Subcutaneous adipose tissue (tissue), 4 donors: ENCODE measurements around the gene ORC6. TPM values are rescaled to one million over a fixed set of nuclear protein-coding genes. Genes with fewer than 3 reads are reported as not detected.

Source experiments
- total RNA-seq, 4 donors: library from RNA; depleted of rRNA; stranded (reverse); fragments of >200 nt; gene quantifications; one replicate each; pipeline ENCODE4 v1.1.0, GENCODE V29; 2016
- TF ChIP-seq, protein P1 (sequence below): fragments of 450-650 bp; IDR thresholded peaks from one replicate; pipeline ENCODE4 v1.5.1; 2016; ENCODE audit warnings: low read depth, mild to moderate bottlenecking, control low read depth, antibody characterized with exemption, moderate library complexity

The ORC6 gene
- total RNA-seq, 4 donors from 2014 or later = 1.1 to 2.4 (median 2.0) TPM

DNA sequence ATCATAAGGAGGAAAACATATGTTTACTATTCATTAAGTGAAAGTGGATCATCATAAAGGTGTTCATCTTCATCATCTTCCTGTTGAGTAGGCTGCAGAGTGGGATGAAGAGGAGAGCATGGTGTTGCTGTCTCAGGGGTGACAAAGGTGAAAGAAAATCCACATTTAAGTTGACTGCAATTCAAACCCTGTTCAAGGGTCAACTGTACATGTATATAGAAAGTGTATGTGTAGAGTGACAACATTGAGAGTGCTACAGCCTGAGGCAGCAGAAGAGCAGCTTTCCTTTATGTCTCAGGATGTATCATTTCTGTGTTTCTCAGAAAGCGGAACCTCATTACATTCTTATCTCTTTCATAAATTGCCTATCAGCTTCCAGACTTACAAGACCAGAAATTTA lies 17.2 kb downstream of the ORC6 start:
- TF ChIP-seq, protein P1, sequence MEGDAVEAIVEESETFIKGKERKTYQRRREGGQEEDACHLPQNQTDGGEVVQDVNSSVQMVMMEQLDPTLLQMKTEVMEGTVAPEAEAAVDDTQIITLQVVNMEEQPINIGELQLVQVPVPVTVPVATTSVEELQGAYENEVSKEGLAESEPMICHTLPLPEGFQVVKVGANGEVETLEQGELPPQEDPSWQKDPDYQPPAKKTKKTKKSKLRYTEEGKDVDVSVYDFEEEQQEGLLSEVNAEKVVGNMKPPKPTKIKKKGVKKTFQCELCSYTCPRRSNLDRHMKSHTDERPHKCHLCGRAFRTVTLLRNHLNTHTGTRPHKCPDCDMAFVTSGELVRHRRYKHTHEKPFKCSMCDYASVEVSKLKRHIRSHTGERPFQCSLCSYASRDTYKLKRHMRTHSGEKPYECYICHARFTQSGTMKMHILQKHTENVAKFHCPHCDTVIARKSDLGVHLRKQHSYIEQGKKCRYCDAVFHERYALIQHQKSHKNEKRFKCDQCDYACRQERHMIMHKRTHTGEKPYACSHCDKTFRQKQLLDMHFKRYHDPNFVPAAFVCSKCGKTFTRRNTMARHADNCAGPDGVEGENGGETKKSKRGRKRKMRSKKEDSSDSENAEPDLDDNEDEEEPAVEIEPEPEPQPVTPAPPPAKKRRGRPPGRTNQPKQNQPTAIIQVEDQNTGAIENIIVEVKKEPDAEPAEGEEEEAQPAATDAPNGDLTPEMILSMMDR = no peak

DNA sequence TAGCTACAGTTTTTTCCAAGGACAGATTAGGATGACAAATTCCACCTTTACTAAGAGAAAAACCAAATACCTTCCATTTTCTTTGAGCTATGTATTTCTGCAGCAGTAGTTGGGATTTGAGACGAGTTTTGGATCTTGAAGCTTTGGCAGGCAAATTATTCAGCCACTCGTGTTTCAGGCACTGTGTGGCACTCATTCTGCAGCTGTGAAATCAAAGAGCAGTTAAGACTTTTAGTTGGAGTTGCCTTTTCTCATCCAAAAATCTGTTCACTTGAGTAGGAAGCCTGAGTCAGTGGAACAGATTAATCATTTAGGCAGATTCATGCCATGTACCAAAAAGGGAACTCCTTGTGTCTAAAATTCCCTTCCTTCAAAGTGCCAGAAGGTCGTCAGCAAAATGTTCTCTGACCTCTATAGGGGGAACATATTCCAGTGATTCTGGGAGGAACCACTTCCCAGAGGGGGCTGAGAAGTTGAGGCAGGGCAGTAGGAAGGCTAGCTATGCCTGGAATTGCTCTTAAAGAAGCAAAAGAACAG lies 20.1 kb downstream of the ORC6 start:
- TF ChIP-seq, protein P1 = no peak

DNA sequence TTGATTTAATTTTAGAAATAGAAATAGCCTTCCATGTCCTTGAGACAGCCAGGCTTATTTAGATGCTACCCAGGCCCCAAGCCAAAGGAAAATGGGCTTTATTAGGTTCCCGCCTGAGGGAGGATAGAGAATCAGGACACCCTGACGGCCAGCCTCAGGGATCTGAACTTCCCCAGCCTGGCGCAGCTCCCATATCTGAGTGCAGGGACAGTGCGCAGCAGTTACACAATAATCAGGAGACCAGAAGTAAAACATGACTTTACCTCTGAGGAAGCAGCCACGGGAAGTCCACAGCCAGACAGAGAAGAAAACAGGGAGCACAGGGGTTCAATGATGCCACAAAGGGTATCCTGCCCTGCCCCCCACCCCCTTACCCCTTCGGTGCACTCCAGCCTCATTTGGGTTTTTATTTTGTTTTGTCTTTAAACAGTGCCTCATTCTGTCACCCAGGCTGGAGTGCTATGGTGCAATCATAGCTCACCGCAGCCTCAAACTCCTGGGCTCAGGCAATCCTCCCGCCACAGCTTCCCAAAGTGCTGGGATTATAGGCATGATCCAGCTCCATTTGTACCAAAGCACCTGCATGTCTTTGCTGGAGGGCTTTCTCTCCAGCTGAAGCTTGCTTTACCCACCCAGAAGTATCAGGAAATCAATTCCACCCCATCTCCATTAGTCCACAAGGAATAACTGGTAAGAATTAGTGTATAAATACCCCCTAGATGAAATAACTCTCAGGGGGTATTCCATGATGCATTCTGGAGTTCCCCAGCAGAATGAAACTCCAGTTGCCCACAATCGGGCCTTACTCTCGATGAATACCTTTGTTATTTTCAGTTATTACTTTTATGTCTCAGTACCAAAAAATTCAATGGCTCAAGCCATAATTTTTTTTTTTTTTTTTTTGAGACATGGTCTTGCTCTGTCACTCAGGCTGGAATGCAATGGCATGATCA lies 21.9 kb downstream of the ORC6 start:
- TF ChIP-seq, protein P1 = no peak

DNA sequence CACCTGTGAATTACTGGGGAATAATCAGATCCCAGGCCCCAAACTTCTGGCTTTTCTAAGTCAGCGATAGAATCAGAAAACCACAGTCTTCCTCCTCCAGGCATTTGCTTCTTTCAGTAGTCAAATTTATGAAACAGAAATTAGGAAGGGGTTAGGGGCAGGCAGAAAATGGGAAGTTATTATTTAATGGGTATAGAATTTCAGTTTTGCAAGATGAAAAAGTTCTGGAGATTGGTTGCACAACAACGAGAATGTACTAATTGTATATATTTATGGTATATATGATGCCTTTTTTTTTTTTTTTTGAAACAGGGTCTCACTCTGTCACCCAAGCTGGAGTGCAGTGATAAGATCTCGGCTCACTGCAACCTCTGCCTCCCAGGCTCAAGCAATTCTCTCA lies 23.5 kb downstream of the ORC6 start:
- TF ChIP-seq, protein P1 = no peak

DNA sequence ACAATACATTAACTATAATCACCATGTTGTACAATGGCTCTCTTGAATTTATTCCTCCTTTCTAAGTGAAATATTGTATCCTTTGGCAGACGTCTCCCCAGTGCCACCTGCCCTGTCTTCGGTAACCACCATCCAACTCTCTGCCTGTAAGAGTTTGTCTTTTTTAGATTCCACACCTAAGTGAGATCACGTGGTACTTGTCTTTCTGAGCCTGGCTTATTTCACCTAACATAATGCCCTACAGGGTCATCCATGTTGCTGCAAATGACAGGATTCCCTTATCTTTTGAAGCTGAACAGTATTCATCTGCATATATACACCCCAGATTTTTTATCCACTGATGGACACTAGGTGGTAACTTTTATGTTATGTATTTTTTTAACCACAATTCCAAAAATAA lies 24.2 kb downstream of the ORC6 start:
- TF ChIP-seq, protein P1 = no peak

DNA sequence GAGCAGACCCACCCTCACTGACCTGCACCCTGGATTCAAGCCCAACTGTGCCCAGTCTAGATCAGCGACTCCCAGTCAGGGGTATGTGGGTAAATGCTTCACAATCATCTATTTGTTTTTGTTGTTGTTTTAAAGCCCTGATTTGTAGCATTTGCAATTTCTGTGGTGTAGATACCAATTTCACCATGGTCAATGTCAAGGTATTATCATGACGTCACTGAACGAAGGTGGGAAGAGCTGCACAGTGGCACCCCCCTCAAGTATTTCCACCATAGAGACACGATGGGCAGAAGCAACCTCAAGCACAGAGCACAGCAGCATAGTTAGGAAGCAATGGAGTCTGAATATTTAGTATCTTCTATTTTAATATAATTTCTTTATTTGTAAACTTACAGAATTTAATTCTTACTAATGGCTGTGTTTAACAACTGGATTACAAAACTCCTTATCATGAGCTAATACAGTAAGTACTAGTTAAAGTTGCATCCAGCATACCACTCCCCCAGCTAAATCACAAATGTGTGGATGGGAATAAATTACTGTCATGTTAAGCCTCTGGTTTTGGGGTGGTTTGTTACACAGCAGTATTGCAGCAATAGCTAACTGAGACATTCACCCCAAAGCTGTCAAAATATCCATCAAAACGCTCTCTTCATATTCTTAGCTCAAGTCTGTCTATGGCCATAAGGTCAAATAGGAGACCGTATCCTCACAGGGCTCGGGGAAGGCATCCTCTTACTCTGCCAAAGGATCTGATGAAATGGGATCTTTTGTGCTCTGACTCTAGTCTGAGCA lies 25.5 kb downstream of the ORC6 start:
- TF ChIP-seq, protein P1 = no peak
